ENCODE results near the gene CENPP. TPM values are rescaled to one million over a fixed set of nuclear protein-coding genes. Genes with fewer than 3 reads are reported as not detected.

CENPP gene
- total and polyA plus RNA-seq, 8 donors: 0.46 to 2.7 (median 1.9) TPM

DNA sequence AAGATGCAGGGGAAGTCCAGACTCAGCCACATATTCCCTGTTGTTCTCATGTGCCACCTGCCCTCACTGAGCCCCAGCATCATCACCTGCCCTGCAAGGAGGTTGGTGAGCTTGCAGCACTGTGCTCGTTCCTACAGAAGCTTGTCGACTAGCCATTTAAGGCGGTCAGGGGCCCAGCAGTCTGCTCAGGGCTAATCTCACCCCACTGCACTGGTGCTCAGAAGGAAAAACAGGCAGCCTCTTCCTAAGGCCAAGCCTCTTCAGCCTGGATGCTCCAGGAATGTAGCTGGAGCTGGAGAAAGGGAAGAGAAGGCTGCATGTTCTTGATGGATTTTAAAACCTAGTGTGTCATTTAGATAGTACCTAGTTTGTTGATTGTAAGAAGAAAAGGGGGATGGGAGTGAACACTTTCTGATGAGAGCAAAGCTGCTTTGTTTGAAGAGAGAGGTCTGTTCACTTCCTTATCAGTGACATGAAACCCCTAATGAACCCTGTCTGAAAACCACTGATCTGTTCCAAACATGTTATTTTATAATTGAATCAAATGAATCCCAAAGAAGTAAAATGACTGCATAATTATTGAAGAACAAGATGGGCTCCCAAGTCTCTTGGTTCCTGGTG, 167.1 kb downstream of the CENPP start:
- TF ChIP-seq, protein P1, sequence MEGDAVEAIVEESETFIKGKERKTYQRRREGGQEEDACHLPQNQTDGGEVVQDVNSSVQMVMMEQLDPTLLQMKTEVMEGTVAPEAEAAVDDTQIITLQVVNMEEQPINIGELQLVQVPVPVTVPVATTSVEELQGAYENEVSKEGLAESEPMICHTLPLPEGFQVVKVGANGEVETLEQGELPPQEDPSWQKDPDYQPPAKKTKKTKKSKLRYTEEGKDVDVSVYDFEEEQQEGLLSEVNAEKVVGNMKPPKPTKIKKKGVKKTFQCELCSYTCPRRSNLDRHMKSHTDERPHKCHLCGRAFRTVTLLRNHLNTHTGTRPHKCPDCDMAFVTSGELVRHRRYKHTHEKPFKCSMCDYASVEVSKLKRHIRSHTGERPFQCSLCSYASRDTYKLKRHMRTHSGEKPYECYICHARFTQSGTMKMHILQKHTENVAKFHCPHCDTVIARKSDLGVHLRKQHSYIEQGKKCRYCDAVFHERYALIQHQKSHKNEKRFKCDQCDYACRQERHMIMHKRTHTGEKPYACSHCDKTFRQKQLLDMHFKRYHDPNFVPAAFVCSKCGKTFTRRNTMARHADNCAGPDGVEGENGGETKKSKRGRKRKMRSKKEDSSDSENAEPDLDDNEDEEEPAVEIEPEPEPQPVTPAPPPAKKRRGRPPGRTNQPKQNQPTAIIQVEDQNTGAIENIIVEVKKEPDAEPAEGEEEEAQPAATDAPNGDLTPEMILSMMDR (IDR thresholded peaks at IDR 0.05): no peak
- Histone ChIP-seq H3K27ac (no peak overlapping the region), H3K9me3 (no peaks in the 10 kb centered on the region), H3K27me3 (no peaks in the 10 kb centered on the region), H3K4me1 (no peaks in the 10 kb centered on the region), H3K4me3 (no peak overlapping the region), H3K36me3 (no peaks in the 10 kb centered on the region)
- WGBS, 2 donors: 71 to 74% methylated on average over 3 of the region's 3 CpGs
- FAIRE-seq (no peak), DNase-seq (no peak), ATAC-seq (no peak)
- intact Hi-C loops (cut with DNase I): no loop called here

DNA sequence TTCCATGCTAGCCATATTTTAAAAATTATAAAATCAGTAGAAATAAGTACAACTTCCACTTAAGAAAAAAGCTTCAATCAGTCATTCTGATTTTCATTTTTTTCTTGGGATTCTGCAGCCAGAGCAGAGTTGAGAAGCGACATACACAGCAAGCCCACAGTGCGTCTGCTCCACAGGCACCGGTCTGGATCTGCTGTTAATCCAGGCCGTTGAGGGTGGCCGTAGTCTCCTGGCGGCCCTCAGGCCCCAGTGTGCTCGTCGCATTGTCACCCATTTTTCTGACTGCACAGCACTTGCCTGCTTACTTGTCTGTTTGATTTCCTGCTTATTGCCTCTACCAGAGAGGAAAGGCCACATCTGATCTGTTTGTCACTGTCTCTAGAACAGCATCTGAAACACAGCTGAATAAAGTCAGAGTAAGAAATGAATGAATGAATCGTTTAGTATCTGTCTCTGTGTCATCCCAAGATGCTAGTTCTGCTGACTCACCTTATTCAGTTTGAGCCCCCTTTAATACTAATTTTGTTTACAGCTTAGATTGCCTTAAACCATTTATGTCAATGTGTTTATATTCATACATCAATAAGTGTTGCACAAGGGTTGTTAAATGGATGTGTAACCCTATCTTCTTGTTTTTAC, 168.1 kb downstream of the CENPP start:
- Histone ChIP-seq H3K9me3 (no peaks in the 10 kb centered on the region), H3K36me3 (no peaks in the 10 kb centered on the region), H3K27me3 (no peaks in the 10 kb centered on the region), H3K4me3 (no peak overlapping the region), H3K27ac (no peak overlapping the region), H3K4me1 (no peaks in the 10 kb centered on the region)
- ATAC-seq (no peak), FAIRE-seq (no peak), DNase-seq (no peak)
- intact Hi-C loops (cut with DNase I): no loop called here
- TF ChIP-seq, protein P1 (IDR thresholded peaks at IDR 0.05): no peak
- 88 to 90% methylated on average over 9 of the region's 9 CpGs for WGBS, 2 donors

DNA sequence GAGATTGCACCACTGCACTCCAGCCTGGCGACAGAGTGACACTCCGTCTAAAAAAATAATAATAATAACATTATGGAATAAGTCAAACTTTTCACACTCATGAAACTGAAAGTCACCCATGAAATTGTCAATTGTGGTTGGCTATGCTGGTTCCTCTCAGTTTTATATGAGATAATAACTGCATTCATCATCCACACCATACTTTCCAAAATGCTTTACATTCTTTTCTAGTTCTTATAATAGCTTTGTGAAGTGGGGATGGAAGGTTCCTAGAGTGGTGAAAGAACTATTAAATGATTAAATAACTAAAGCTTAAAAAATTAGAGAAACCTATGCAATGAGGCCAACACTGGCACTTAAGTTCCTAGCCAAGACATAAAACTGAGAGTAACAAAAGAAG, 169.1 kb downstream of the CENPP start:
- intact Hi-C loops (cut with DNase I): no loop called here
- DNase-seq: no peak
- FAIRE-seq: no peak
- H3K36me3 ChIP-seq: no peaks in the 10 kb centered on the region
- no peak for ATAC-seq
- no peaks in the 10 kb centered on the region for H3K9me3 ChIP-seq
- H3K4me1 ChIP-seq: no peaks in the 10 kb centered on the region
- TF ChIP-seq, protein P1 (IDR thresholded peaks at IDR 0.05): no peak
- H3K4me3 ChIP-seq: no peak overlapping the region
- WGBS, 2 donors: 96 to 98% methylated on average over 2 of the region's 2 CpGs
- H3K27me3 ChIP-seq: no peaks in the 10 kb centered on the region
- H3K27ac ChIP-seq: no peak overlapping the region

DNA sequence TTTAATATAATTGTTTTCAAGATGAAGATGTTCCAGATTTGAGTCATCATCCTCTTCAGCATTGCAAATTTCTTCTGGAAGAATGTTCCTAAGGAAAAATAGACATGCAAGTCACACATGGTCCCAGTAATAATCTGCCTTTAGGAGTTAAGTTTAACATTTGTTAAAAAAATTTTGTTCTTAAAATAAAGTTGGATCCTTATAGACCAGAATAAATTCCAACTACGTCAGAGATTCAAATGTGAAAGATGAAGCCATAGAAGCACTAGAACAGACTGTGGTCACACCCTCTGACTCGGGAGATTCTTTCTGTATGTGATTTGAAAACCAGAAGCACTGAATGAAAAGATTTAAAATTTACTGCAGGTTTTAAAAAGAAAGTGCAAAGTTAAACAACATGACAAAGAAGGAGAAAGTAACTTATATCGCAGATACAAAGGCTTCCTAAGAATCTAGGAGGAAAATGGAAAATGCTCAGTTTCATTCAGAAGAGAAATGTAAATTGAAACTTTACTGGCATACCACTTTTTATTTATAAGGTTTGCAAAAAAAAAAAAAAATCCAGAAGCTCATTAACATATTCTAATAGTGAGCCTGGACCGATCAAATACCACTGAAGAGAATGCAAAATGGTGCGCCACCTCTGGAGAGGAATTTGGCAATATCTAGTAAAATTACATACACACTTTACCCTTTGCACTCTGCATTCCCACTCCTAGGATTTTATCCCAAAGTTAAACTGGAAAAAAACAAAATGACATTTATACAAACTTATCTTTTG, 170.8 kb downstream of the CENPP start:
- intact Hi-C loops (cut with DNase I): no loop called here
- no peak overlapping the region for H3K4me3 ChIP-seq
- H3K4me1 ChIP-seq: no peaks in the 10 kb centered on the region
- no peaks in the 10 kb centered on the region for H3K27me3 ChIP-seq
- FAIRE-seq (no peak), DNase-seq (no peak), ATAC-seq (no peak)
- WGBS, 2 donors: 93 to 94% methylated on average over 5 of the region's 5 CpGs
- no peaks in the 10 kb centered on the region for H3K36me3 ChIP-seq
- no peaks in the 10 kb centered on the region for H3K9me3 ChIP-seq
- TF ChIP-seq, protein P1 (IDR thresholded peaks at IDR 0.05): no peak
- H3K27ac ChIP-seq: no peak overlapping the region
